ENCODE measurements around the gene SCAMP5. TPM values are rescaled to one million over a fixed set of nuclear protein-coding genes. Genes with fewer than 3 reads are reported as not detected.

SCAMP5 gene
- total RNA-seq, 1 donor from 2014 or later, result 13.9 TPM

DNA sequence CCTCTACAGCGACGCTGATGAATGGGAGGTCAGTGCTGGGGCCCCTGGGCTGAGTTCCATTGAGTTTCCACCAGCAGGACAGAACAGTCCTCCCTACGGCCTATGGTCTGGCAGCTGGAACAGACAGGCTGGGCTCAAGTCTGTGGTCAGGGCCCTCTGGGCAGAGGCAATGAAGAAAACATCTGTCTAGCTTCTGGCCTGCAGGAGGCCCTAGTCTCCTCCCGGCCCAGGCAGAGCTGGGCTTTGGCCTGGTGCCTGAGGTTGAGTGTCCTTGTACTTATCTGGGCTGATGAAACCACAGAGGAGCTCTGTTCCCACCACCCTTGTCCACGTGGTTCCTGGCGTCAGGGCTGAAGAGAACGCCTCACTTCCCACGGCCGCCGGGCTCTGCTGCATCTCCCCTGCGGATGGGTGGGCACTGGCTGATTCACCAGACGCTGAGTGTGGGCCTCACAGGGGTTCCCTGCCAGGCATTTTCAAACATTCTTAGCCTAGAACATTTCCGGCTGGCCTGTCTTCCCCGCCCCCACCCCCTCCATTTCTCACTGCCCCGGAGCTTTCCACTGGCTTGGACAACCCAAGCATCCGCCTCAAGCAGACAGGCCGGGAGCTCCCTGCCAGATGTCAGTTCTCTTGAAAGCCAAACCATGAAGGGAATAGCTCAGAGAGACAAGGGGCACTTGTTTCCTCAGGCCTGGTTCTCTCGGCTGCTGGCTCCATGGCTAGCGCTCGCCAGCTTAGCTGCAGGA, 48.3 kb downstream of the SCAMP5 start:
- no peaks in the 10 kb centered on the region for H3K27me3 ChIP-seq (ENCODE audit: control insufficient read depth, insufficient read depth, low read length)
- TF ChIP-seq, protein P1, sequence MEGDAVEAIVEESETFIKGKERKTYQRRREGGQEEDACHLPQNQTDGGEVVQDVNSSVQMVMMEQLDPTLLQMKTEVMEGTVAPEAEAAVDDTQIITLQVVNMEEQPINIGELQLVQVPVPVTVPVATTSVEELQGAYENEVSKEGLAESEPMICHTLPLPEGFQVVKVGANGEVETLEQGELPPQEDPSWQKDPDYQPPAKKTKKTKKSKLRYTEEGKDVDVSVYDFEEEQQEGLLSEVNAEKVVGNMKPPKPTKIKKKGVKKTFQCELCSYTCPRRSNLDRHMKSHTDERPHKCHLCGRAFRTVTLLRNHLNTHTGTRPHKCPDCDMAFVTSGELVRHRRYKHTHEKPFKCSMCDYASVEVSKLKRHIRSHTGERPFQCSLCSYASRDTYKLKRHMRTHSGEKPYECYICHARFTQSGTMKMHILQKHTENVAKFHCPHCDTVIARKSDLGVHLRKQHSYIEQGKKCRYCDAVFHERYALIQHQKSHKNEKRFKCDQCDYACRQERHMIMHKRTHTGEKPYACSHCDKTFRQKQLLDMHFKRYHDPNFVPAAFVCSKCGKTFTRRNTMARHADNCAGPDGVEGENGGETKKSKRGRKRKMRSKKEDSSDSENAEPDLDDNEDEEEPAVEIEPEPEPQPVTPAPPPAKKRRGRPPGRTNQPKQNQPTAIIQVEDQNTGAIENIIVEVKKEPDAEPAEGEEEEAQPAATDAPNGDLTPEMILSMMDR (IDR thresholded peaks at IDR 0.05; ENCODE audit: insufficient read depth, low read length, poor library complexity, severe bottlenecking), result peak; percentile 49
- no peaks in the 10 kb centered on the region for H3K36me3 ChIP-seq (ENCODE audit: control insufficient read depth, insufficient read depth, low read length)
- H3K4me3 ChIP-seq (ENCODE audit: low read depth, low read length), result no peak overlapping the region
- DNase-seq (ENCODE audit: low read depth), result peak; percentile 93

DNA sequence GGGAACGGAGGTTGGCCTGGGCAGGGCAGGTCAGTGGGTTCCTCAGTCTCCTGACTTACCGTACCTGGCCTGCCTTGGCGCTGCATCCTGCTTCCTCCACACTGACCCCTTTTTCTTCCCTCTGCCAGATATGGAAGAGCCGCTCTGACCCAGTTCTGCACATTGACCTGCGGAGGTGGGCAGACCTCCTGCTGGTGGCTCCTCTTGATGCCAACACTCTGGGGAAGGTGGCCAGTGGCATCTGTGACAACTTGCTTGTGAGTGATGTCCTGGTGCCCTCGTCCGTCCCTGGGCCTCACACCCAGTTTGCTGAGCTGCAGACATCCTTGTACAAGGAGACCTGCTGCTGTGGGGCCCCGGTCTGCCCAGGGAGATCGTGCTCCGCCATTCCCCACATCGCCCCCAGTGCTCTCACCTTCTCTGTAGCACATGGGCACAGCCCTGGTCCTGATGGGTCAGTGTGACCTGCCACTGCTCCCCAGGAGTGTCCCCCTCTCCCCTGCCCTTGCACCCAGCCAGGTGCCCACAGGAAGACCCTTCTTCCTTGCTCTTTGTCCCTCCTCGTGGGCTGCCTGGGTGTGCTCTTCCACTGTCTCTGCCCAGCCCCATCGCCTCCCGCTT, 49.0 kb downstream of the SCAMP5 start:
- TF ChIP-seq, protein P1 (IDR thresholded peaks at IDR 0.05; ENCODE audit: insufficient read depth, low read length, poor library complexity, severe bottlenecking), result no peak
- Histone ChIP-seq H3K36me3 (ENCODE audit: control insufficient read depth, insufficient read depth, low read length) (no peaks in the 10 kb centered on the region), H3K27me3 (ENCODE audit: control insufficient read depth, insufficient read depth, low read length) (no peaks in the 10 kb centered on the region), H3K4me3 (ENCODE audit: low read depth, low read length) (no peak overlapping the region)
- no peak for DNase-seq (ENCODE audit: low read depth)

- Histone ChIP-seq H3K4me3 (ENCODE audit: low read depth, low read length) (no peak overlapping the region), H3K27me3 (ENCODE audit: control insufficient read depth, insufficient read depth, low read length) (no peaks in the 10 kb centered on the region), H3K36me3 (ENCODE audit: control insufficient read depth, insufficient read depth, low read length) (no peaks in the 10 kb centered on the region)
- TF ChIP-seq, protein P1 (IDR thresholded peaks at IDR 0.05; ENCODE audit: insufficient read depth, low read length, poor library complexity, severe bottlenecking), result no peak
- DNase-seq (ENCODE audit: low read depth), result no peak
These were observed 50.1 kb downstream of the SCAMP5 start for GRCh38 chr15:75045332-75046015.

DNA sequence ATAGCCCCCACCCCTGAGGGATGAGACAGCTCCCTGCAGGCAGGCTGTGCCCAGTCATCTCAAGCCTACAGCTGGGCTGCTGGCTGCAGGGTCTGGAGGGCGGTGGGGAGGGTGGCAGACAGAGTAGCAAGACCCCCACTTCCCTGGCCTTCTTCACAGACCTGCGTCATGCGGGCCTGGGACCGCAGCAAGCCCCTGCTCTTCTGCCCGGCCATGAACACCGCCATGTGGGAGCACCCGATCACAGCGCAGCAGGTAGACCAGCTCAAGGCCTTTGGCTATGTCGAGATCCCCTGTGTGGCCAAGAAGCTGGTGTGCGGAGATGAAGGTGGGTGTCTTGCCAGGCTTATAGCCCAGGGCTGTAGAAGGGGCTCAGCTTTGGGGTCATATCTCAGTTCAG, 53.0 kb downstream of the SCAMP5 start:
- H3K27me3 ChIP-seq (ENCODE audit: control insufficient read depth, insufficient read depth, low read length), result no peaks in the 10 kb centered on the region
- no peaks in the 10 kb centered on the region for H3K36me3 ChIP-seq (ENCODE audit: control insufficient read depth, insufficient read depth, low read length)
- no peak for DNase-seq (ENCODE audit: low read depth)
- TF ChIP-seq, protein P1 (IDR thresholded peaks at IDR 0.05; ENCODE audit: insufficient read depth, low read length, poor library complexity, severe bottlenecking), result no peak
- H3K4me3 ChIP-seq (ENCODE audit: low read depth, low read length), result no peak overlapping the region

GRCh38 chr15:75049392-75049791, 54.0 kb downstream of the SCAMP5 start:
- H3K27me3 ChIP-seq (ENCODE audit: control insufficient read depth, insufficient read depth, low read length), result no peaks in the 10 kb centered on the region
- DNase-seq (ENCODE audit: low read depth), result no peak
- TF ChIP-seq, protein P1 (IDR thresholded peaks at IDR 0.05; ENCODE audit: insufficient read depth, low read length, poor library complexity, severe bottlenecking), result no peak
- H3K4me3 ChIP-seq (ENCODE audit: low read depth, low read length), result no peak overlapping the region
- H3K36me3 ChIP-seq (ENCODE audit: control insufficient read depth, insufficient read depth, low read length), result no peaks in the 10 kb centered on the region
